K562 (cell line): Measurements from ENCODE around the gene RNF41. TPM values are rescaled to one million over a fixed set of nuclear protein-coding genes. Genes with fewer than 3 reads are reported as not detected.

Experiments
- CBX5 ChIP-seq: IDR thresholded peaks from 2 replicates; pipeline ENCODE4 v1.6.1; 2014; ENCODE audit warnings: low read depth, borderline replicate concordance
- CCAR2 ChIP-seq: fragments of 200-400 bp; formaldehyde crosslinking; IDR thresholded peaks from 2 replicates; pipeline ENCODE4 v1.6.1; 2017; ENCODE audit warnings: mild to moderate bottlenecking, low read depth, low read length
- EHMT2 ChIP-seq: fragments of 450-650 bp; IDR thresholded peaks from 2 replicates; pipeline ENCODE4 v1.6.1; 2018; ENCODE audit warnings: antibody characterized with exemption
- HLTF ChIP-seq: fragments of 450-650 bp; IDR thresholded peaks from 2 replicates; pipeline ENCODE4 v1.6.1; 2016
- HNRNPL ChIP-seq: fragments of 200-400 bp; formaldehyde crosslinking; IDR thresholded peaks from 2 replicates; pipeline ENCODE4 v1.6.1; 2017; ENCODE audit warnings: low read depth, mild to moderate bottlenecking, low read length
- HSF4 ChIP-seq: fragments of 250-450 bp; sonication (Bioruptor Pico); IDR thresholded peaks from 2 replicates; pipeline ENCODE4 v2.1.2; 2022; ENCODE audit warnings: mild to moderate bottlenecking, moderate library complexity, borderline replicate concordance
- KLF1 ChIP-seq: fragments of 450-650 bp; IDR thresholded peaks from 2 replicates; pipeline ENCODE4 v1.6.1; 2016; ENCODE audit warnings: missing genetic modification characterization, missing compliant biosample characterization
- LCOR ChIP-seq: sonication (generic); formaldehyde crosslinking; IDR thresholded peaks from 2 replicates; pipeline ENCODE4 v1.8.0; 2022; ENCODE audit warnings: mild to moderate bottlenecking, missing genetic modification reagents
- MCM7 ChIP-seq, 2 experiments: fragments of 450-650 bp; IDR thresholded peaks; 2 replicates each; pipeline ENCODE4 v1.6.1; 2016 to 2018
- MTA3 ChIP-seq: fragments of 450-650 bp; formaldehyde crosslinking; IDR thresholded peaks from 2 replicates; pipeline ENCODE4 v1.6.1; 2017; ENCODE audit warnings: mild to moderate bottlenecking, borderline replicate concordance
- MTF1 ChIP-seq: fragments of 250-450 bp; sonication (Bioruptor Pico); IDR thresholded peaks from 2 replicates; pipeline ENCODE4 v1.9.0; 2021; ENCODE audit warnings: moderate library complexity, mild to moderate bottlenecking, inconsistent platforms, borderline replicate concordance
- NFYB ChIP-seq: IDR thresholded peaks from 2 replicates; pipeline ENCODE4 v1.6.1; 2011; ENCODE audit warnings: mild to moderate bottlenecking, moderate library complexity; ENCODE audit not compliant: insufficient read length; ENCODE audit errors: extremely low read depth
- POLR2G ChIP-seq: fragments of 200-400 bp; formaldehyde crosslinking; IDR thresholded peaks from 2 replicates; pipeline ENCODE4 v1.6.1; 2017; ENCODE audit warnings: low read depth, mild to moderate bottlenecking, antibody characterized with exemption, low read length, moderate library complexity
- POLR2H ChIP-seq: IDR thresholded peaks from 2 replicates; pipeline ENCODE4 v1.6.1; 2016; ENCODE audit warnings: missing genetic modification characterization, low read depth, mild to moderate bottlenecking, control low read depth, missing compliant biosample characterization, moderate library complexity
- RAD21 ChIP-seq, 2 experiments: fragments of 250-450 bp in 1 of 2; fragments of 450-650 bp in 1 of 2; sonication (Bioruptor Pico) in 1 of 2; formaldehyde crosslinking in 1 of 2; IDR thresholded peaks in 1 of 2; conservative IDR thresholded peaks in 1 of 2; 2 replicates each; pipeline versions ENCODE4 v1.4.0 to v1.8.0; 2020 to 2022; ENCODE audit warnings: mild to moderate bottlenecking in 2 of 2, moderate library complexity in 1 of 2
- RFX7 ChIP-seq: fragments of 250-450 bp; sonication (Bioruptor Pico); IDR thresholded peaks from 2 replicates; pipeline ENCODE4 v1.5.1; 2021; ENCODE audit warnings: mild to moderate bottlenecking
- SMAD1 ChIP-seq: fragments of 150-350 bp; IDR thresholded peaks from 2 replicates; pipeline ENCODE4 v1.6.1; 2014; ENCODE audit warnings: low read length, low read depth; ENCODE audit not compliant: partially characterized antibody
- SMARCA4 ChIP-seq: fragments of 450-650 bp; IDR thresholded peaks from 2 replicates; pipeline ENCODE4 v1.6.1; 2016
- SNIP1 ChIP-seq: fragments of 450-650 bp; IDR thresholded peaks from 2 replicates; pipeline ENCODE4 v1.7.1; 2017; ENCODE audit warnings: low read depth, mild to moderate bottlenecking
- TAF7 ChIP-seq: fragments of 450-650 bp; IDR thresholded peaks from 2 replicates; pipeline ENCODE4 v1.6.1; 2016; ENCODE audit warnings: missing genetic modification characterization, missing compliant biosample characterization
- TGIF2 ChIP-seq: sonication (generic); formaldehyde crosslinking; IDR thresholded peaks from 2 replicates; pipeline ENCODE4 v1.8.1; 2022; ENCODE audit warnings: mild to moderate bottlenecking, missing genetic modification reagents, moderate library complexity
- XRCC4 ChIP-seq: IDR thresholded peaks from one replicate; pipeline ENCODE4 v1.6.1; 2011; ENCODE audit not compliant: insufficient read depth, insufficient read length; ENCODE audit errors: extremely low read depth
- ZKSCAN8 ChIP-seq: fragments of 200-800 bp; sonication (Bioruptor generic); IDR thresholded peaks from 2 replicates; pipeline ENCODE4 v1.6.1; 2016; ENCODE audit warnings: missing genetic modification characterization, missing compliant biosample characterization
- ZNF174 ChIP-seq: fragments of 250-450 bp; sonication (Bioruptor Pico); IDR thresholded peaks from 2 replicates; pipeline ENCODE4 v1.4.0; 2020; ENCODE audit warnings: mild to moderate bottlenecking
- ZNF197 ChIP-seq: fragments of 200-800 bp; sonication (Bioruptor generic); IDR thresholded peaks from 2 replicates; pipeline ENCODE4 v1.6.1; 2016; ENCODE audit warnings: low read depth, missing genetic modification characterization, missing compliant biosample characterization
- ZNF644 ChIP-seq: fragments of 200-800 bp; sonication (Bioruptor generic); IDR thresholded peaks from 2 replicates; pipeline ENCODE4 v1.6.1; 2016; ENCODE audit warnings: low read depth, missing genetic modification characterization, missing compliant biosample characterization
- ZNF717 ChIP-seq: fragments of 250-450 bp; sonication (Bioruptor Pico); IDR thresholded peaks from 2 replicates; pipeline ENCODE4 v1.5.0; 2021
- polyA plus RNA-seq, 8 experiments: library from polyadenylated mRNA; depleted of rRNA in 4 of 8; stranded (reverse) in 5 of 8; unstranded in 3 of 8; fragments of >200 nt; fragmentation: Nextera tagmentation in 2 of 8; fragmentation: Illumina TruSeq in 1 of 8; extraction: Ambion mirVana in 2 of 8; extraction: Trizol in 1 of 8; gene quantifications; 2 replicates each; pipeline versions ENCODE4 v1.2.1 to v1.2.3, GENCODE V29; 2011 to 2014; ENCODE audit warnings: inconsistent platforms in 1 of 8, missing spikeins in 1 of 8
- total RNA-seq, 7 experiments: library from RNA; depleted of rRNA in 6 of 7; stranded (reverse); fragments of >200 nt in 6 of 7; fragmentation: Illumina TruSeq in 2 of 7; extraction: Trizol in 2 of 7; gene quantifications; 2 replicates each; pipeline versions ENCODE4 v1.2.1 to v1.2.3, GENCODE V29; 2011 to 2021; ENCODE audit warnings: low replicate concordance in 1 of 7
- TF ChIP-seq, protein P1 (sequence below), 2 experiments: fragments of 450-650 bp in 1 of 2; sonication (generic) in 1 of 2; formaldehyde crosslinking; conservative IDR thresholded peaks; 2 replicates each; pipeline versions ENCODE4 v1.4.0 to v1.8.1; 2020 to 2022; ENCODE audit warnings: mild to moderate bottlenecking in 1 of 2, missing genetic modification reagents in 1 of 2
- TF ChIP-seq, protein P2 (sequence below): fragments of 450-650 bp; formaldehyde crosslinking; IDR thresholded peaks from 2 replicates; pipeline ENCODE4 v1.4.0; 2020; ENCODE audit warnings: mild to moderate bottlenecking, moderate library complexity
- TF ChIP-seq, protein P3 (sequence below): sonication (generic); formaldehyde crosslinking; IDR thresholded peaks from 2 replicates; pipeline ENCODE4 v1.8.1; 2023; ENCODE audit warnings: mild to moderate bottlenecking, missing genetic modification reagents

The RNF41 gene
- total and polyA plus RNA-seq, 9 of the 15 experiments (the other 6 are each of a cell fraction or from before 2014, with no cell fraction given), result 28.2 to 46.8 (median 33.8) TPM

DNA sequence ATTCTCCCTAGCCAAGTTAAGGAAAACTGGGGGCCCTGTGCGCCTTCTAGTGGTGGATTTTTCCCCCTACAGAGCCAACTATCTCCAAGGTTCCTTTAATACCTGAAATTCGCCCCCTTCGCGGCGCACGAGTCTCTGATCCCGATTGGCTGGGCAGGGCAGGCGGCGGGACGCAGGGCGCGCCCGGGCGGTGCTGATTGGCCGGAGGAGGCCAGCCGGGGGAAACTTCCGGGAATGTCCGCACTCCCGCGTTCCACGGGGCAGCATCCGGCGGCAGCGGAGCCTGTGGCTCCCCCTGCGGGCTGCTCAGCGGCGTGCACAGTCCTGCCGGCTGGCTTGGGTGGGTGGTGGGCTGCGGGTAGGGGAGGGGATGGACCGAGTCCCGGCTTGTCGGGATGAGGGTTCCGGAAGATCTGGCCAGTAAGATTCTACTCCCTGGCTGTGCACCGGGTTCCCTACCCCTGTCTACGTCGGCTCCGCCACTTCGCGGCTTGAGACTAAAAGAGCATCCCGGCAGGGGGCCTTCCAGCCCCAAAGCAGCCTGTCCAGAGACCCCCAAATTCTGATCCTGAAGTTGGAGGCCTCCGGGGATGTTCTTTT lies 2.5 kb upstream of the RNF41 start, which contains the start of gene NABP2 (continued):
- TF ChIP-seq KLF1 (tag) (no peak), SMAD1 (no peak), ZNF644 (tag) (no peak), ZNF174 (CRISPR knock-in tag) (no peak), HSF4 (no peak), SNIP1 (no peak), POLR2G (peak; percentile 85), CBX5 (no peak), CCAR2 (no peak), RFX7 (CRISPR knock-in tag) (no peak), TGIF2 (CRISPR knock-in tag) (no peak), POLR2H (no peak), ZNF197 (CRISPR knock-in tag) (peak; percentile 68; the same call in 1 of the 2 replicates), XRCC4 (no peak), TAF7 (tag) (no peak), RAD21 (CRISPR knock-in tag; conservative IDR thresholded peaks at IDR 0.05 in 1 of 2, IDR thresholded peaks at IDR 0.05 in 1 of 2) (peak; percentile 77), SMARCA4 (no peak), MCM7 (IDR thresholded peaks at IDR 0.05) (no peak), NFYB (peak; percentile 90), EHMT2 (peak; percentile 44), LCOR (no peak; the same call in 1 of the 2 replicates), HNRNPL (no peak), ZNF717 (CRISPR knock-in tag) (no peak), ZKSCAN8 (CRISPR knock-in tag) (no peak), HLTF (no peak), MTF1 (CRISPR knock-in tag) (no peak), MTA3 (no peak; the same call in 1 of the 2 replicates)
- TF ChIP-seq, protein P1, sequence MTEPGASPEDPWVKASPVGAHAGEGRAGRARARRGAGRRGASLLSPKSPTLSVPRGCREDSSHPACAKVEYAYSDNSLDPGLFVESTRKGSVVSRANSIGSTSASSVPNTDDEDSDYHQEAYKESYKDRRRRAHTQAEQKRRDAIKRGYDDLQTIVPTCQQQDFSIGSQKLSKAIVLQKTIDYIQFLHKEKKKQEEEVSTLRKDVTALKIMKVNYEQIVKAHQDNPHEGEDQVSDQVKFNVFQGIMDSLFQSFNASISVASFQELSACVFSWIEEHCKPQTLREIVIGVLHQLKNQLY (CRISPR knock-in tag; conservative IDR thresholded peaks at IDR 0.05), result no peak
- TF ChIP-seq, protein P2, sequence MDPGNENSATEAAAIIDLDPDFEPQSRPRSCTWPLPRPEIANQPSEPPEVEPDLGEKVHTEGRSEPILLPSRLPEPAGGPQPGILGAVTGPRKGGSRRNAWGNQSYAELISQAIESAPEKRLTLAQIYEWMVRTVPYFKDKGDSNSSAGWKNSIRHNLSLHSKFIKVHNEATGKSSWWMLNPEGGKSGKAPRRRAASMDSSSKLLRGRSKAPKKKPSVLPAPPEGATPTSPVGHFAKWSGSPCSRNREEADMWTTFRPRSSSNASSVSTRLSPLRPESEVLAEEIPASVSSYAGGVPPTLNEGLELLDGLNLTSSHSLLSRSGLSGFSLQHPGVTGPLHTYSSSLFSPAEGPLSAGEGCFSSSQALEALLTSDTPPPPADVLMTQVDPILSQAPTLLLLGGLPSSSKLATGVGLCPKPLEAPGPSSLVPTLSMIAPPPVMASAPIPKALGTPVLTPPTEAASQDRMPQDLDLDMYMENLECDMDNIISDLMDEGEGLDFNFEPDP, result no peak
- TF ChIP-seq, protein P3, sequence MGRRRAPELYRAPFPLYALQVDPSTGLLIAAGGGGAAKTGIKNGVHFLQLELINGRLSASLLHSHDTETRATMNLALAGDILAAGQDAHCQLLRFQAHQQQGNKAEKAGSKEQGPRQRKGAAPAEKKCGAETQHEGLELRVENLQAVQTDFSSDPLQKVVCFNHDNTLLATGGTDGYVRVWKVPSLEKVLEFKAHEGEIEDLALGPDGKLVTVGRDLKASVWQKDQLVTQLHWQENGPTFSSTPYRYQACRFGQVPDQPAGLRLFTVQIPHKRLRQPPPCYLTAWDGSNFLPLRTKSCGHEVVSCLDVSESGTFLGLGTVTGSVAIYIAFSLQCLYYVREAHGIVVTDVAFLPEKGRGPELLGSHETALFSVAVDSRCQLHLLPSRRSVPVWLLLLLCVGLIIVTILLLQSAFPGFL (CRISPR knock-in tag), result no peak
